K562 (cell line): ENCODE measurements around the gene CTDSP2. TPM values are rescaled to one million over a fixed set of nuclear protein-coding genes. Genes with fewer than 3 reads are reported as not detected.

Experiments used
- KAT2B ChIP-seq: IDR thresholded peaks from one replicate; pipeline ENCODE4 v1.6.1; 2012; ENCODE audit warnings: low read depth, mild to moderate bottlenecking, control low read depth, inconsistent platforms, low read length, moderate library complexity
- KHSRP ChIP-seq: fragments of 450-650 bp; IDR thresholded peaks from 2 replicates; pipeline ENCODE4 v1.6.1; 2017
- NR3C1 ChIP-seq: sonication (generic); formaldehyde crosslinking; IDR thresholded peaks from 2 replicates; pipeline ENCODE4 v1.8.1; 2022; ENCODE audit warnings: missing genetic modification reagents
- RBM25 ChIP-seq: fragments of 200-400 bp; formaldehyde crosslinking; IDR thresholded peaks from 2 replicates; pipeline ENCODE4 v1.6.1; 2018; ENCODE audit warnings: low read length, low read depth, moderate library complexity; ENCODE audit not compliant: severe bottlenecking
- TAF9B ChIP-seq: fragments of 450-650 bp; IDR thresholded peaks from 2 replicates; pipeline ENCODE4 v1.6.1; 2018; ENCODE audit warnings: mild to moderate bottlenecking; ENCODE audit not compliant: partially characterized antibody
- ZC3H11A ChIP-seq: IDR thresholded peaks from 2 replicates; pipeline ENCODE4 v1.6.1; 2012; ENCODE audit warnings: low read depth, low read length, improper control_type of control experiment
- ZNF232 ChIP-seq: sonication (generic); formaldehyde crosslinking; IDR thresholded peaks from 2 replicates; pipeline ENCODE4 v1.8.0; 2022; ENCODE audit warnings: mild to moderate bottlenecking, missing genetic modification reagents
- ZNF263 ChIP-seq: sonication (generic); formaldehyde crosslinking; IDR thresholded peaks from 2 replicates; pipeline ENCODE4 v1.8.0; 2022; ENCODE audit warnings: mild to moderate bottlenecking, missing genetic modification reagents, borderline replicate concordance
- ZNF384 ChIP-seq: IDR thresholded peaks from 2 replicates; pipeline ENCODE4 v1.6.1; 2012; ENCODE audit warnings: low read depth, low read length, improper control_type of control experiment
- ZNF780A ChIP-seq: fragments of 250-450 bp; sonication (Bioruptor Pico); IDR thresholded peaks from 2 replicates; pipeline ENCODE4 v1.5.0; 2021; ENCODE audit warnings: mild to moderate bottlenecking
- polyA plus RNA-seq, 8 experiments: library from polyadenylated mRNA; depleted of rRNA in 4 of 8; stranded (reverse) in 5 of 8; unstranded in 3 of 8; fragments of >200 nt; fragmentation: Nextera tagmentation in 2 of 8; fragmentation: Illumina TruSeq in 1 of 8; extraction: Ambion mirVana in 2 of 8; extraction: Trizol in 1 of 8; gene quantifications; 2 replicates each; pipeline versions ENCODE4 v1.2.1 to v1.2.3, GENCODE V29; 2011 to 2014; ENCODE audit warnings: inconsistent platforms in 1 of 8, missing spikeins in 1 of 8
- total RNA-seq, 7 experiments: library from RNA; depleted of rRNA in 6 of 7; stranded (reverse); fragments of >200 nt in 6 of 7; fragmentation: Illumina TruSeq in 2 of 7; extraction: Trizol in 2 of 7; gene quantifications; 2 replicates each; pipeline versions ENCODE4 v1.2.1 to v1.2.3, GENCODE V29; 2011 to 2021; ENCODE audit warnings: low replicate concordance in 1 of 7
- TF ChIP-seq, protein P1 (sequence below): sonication (generic); formaldehyde crosslinking; IDR thresholded peaks from 2 replicates; pipeline ENCODE4 v1.8.0; 2022; ENCODE audit warnings: missing genetic modification reagents, mild to moderate bottlenecking, moderate library complexity, borderline replicate concordance
- TF ChIP-seq, protein P2 (sequence below): fragments of 250-450 bp; sonication (Bioruptor Pico); IDR thresholded peaks from 2 replicates; pipeline ENCODE4 v1.4.0; 2020
- TF ChIP-seq, protein P3 (sequence below): sonication (generic); formaldehyde crosslinking; IDR thresholded peaks from 2 replicates; pipeline ENCODE4 v1.8.0; 2023; ENCODE audit warnings: mild to moderate bottlenecking, missing genetic modification reagents
- TF ChIP-seq, protein P4 (sequence below): fragments of 450-650 bp; IDR thresholded peaks from 2 replicates; pipeline ENCODE4 v1.6.1; 2017; ENCODE audit warnings: antibody characterized with exemption, mild to moderate bottlenecking

CTDSP2 gene
- total and polyA plus RNA-seq, 9 of the 15 experiments (the other 6 are each of a cell fraction or from before 2014, with no cell fraction given), result 20.4 to 108 (median 47.7) TPM

DNA sequence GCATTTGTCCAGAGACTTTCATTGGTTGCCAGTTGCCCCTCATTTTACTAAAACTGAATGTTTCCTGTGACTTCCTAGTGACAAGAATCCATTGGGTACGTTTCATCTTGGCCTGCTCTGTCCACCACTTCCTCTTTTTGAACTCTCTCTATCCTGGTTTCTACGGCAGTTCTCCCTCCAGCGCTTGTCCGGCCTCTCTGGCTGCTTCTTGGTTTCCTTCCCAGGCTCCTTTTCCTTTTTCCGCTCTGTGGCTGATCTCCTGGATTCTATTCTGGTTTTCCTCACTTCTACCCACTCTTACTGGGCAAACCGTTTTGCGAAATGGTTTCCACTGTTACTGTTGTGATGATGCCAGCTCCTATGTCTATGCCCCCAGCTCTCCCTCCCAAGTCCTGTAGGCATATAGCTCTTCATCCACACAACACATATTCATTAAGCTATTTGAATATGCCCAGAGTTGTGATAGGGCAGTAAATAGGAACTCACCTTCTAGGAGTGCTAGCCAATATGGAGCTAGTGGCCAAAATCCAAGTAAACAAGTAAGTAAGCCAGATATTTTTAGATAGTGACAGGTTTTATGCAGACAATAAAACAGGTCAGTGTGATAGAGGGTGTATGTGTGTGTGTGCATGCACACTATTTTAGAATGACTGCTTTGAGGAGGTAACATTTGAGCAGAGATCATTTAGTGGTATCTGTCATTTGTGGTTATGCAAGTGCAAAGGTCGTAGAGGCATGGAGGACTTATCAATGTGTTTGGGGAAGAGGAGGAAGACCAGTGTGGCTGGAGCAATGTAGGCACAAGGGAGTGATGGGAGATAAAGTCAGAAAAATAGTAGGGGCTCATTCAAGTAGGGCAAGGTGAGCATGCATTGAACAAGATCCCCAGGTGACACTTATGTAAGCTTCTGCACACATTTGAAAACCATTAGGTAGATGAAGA, 27.9 kb upstream of the CTDSP2 start (continued):
- TF ChIP-seq ZNF384 (no peak), TAF9B (no peak), ZNF263 (CRISPR knock-in tag) (peak; percentile 82; the same call in 1 of the 2 replicates), ZNF232 (CRISPR knock-in tag) (no peak), ZNF780A (CRISPR knock-in tag) (no peak), ZC3H11A (no peak), RBM25 (no peak), NR3C1 (CRISPR knock-in tag) (no peak), KHSRP (no peak), KAT2B (no peak)
- TF ChIP-seq, protein P1, sequence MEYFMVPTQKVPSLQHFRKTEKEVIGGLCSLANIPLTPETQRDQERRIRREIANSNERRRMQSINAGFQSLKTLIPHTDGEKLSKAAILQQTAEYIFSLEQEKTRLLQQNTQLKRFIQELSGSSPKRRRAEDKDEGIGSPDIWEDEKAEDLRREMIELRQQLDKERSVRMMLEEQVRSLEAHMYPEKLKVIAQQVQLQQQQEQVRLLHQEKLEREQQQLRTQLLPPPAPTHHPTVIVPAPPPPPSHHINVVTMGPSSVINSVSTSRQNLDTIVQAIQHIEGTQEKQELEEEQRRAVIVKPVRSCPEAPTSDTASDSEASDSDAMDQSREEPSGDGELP (CRISPR knock-in tag), result no peak
- TF ChIP-seq, protein P2, sequence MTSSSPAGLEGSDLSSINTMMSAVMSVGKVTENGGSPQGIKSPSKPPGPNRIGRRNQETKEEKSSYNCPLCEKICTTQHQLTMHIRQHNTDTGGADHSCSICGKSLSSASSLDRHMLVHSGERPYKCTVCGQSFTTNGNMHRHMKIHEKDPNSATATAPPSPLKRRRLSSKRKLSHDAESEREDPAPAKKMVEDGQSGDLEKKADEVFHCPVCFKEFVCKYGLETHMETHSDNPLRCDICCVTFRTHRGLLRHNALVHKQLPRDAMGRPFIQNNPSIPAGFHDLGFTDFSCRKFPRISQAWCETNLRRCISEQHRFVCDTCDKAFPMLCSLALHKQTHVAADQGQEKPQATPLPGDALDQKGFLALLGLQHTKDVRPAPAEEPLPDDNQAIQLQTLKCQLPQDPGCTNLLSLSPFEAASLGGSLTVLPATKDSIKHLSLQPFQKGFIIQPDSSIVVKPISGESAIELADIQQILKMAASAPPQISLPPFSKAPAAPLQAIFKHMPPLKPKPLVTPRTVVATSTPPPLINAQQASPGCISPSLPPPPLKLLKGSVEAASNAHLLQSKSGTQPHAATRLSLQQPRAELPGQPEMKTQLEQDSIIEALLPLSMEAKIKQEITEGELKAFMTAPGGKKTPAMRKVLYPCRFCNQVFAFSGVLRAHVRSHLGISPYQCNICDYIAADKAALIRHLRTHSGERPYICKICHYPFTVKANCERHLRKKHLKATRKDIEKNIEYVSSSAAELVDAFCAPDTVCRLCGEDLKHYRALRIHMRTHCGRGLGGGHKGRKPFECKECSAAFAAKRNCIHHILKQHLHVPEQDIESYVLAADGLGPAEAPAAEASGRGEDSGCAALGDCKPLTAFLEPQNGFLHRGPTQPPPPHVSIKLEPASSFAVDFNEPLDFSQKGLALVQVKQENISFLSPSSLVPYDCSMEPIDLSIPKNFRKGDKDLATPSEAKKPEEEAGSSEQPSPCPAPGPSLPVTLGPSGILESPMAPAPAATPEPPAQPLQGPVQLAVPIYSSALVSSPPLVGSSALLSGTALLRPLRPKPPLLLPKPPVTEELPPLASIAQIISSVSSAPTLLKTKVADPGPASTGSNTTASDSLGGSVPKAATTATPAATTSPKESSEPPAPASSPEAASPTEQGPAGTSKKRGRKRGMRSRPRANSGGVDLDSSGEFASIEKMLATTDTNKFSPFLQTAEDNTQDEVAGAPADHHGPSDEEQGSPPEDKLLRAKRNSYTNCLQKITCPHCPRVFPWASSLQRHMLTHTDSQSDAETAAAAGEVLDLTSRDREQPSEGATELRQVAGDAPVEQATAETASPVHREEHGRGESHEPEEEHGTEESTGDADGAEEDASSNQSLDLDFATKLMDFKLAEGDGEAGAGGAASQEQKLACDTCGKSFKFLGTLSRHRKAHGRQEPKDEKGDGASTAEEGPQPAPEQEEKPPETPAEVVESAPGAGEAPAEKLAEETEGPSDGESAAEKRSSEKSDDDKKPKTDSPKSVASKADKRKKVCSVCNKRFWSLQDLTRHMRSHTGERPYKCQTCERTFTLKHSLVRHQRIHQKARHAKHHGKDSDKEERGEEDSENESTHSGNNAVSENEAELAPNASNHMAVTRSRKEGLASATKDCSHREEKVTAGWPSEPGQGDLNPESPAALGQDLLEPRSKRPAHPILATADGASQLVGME (CRISPR knock-in tag), result no peak
- TF ChIP-seq, protein P3, sequence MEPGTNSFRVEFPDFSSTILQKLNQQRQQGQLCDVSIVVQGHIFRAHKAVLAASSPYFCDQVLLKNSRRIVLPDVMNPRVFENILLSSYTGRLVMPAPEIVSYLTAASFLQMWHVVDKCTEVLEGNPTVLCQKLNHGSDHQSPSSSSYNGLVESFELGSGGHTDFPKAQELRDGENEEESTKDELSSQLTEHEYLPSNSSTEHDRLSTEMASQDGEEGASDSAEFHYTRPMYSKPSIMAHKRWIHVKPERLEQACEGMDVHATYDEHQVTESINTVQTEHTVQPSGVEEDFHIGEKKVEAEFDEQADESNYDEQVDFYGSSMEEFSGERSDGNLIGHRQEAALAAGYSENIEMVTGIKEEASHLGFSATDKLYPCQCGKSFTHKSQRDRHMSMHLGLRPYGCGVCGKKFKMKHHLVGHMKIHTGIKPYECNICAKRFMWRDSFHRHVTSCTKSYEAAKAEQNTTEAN (CRISPR knock-in tag), result no peak
- TF ChIP-seq, protein P4, sequence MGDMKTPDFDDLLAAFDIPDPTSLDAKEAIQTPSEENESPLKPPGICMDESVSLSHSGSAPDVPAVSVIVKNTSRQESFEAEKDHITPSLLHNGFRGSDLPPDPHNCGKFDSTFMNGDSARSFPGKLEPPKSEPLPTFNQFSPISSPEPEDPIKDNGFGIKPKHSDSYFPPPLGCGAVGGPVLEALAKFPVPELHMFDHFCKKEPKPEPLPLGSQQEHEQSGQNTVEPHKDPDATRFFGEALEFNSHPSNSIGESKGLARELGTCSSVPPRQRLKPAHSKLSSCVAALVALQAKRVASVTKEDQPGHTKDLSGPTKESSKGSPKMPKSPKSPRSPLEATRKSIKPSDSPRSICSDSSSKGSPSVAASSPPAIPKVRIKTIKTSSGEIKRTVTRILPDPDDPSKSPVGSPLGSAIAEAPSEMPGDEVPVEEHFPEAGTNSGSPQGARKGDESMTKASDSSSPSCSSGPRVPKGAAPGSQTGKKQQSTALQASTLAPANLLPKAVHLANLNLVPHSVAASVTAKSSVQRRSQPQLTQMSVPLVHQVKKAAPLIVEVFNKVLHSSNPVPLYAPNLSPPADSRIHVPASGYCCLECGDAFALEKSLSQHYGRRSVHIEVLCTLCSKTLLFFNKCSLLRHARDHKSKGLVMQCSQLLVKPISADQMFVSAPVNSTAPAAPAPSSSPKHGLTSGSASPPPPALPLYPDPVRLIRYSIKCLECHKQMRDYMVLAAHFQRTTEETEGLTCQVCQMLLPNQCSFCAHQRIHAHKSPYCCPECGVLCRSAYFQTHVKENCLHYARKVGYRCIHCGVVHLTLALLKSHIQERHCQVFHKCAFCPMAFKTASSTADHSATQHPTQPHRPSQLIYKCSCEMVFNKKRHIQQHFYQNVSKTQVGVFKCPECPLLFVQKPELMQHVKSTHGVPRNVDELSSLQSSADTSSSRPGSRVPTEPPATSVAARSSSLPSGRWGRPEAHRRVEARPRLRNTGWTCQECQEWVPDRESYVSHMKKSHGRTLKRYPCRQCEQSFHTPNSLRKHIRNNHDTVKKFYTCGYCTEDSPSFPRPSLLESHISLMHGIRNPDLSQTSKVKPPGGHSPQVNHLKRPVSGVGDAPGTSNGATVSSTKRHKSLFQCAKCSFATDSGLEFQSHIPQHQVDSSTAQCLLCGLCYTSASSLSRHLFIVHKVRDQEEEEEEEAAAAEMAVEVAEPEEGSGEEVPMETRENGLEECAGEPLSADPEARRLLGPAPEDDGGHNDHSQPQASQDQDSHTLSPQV, result no peak
